HG02943 (cell line): ENCODE measurements around the gene ME1.
"Not testable (repeated sequence)": the region's sequence is repeated elsewhere in the genome, so short reads cannot be mapped to it uniquely, and the experiment has no call there.

Experiments used
- ATAC-seq: cut with Tn5 transposase; IDR thresholded peaks from one replicate; pipeline ENCODE4 v1.9.1; 2021; ENCODE audit warnings: mild to moderate bottlenecking, low read depth, moderate library complexity; ENCODE audit not compliant: unreplicated experiment

The ME1 gene

DNA sequence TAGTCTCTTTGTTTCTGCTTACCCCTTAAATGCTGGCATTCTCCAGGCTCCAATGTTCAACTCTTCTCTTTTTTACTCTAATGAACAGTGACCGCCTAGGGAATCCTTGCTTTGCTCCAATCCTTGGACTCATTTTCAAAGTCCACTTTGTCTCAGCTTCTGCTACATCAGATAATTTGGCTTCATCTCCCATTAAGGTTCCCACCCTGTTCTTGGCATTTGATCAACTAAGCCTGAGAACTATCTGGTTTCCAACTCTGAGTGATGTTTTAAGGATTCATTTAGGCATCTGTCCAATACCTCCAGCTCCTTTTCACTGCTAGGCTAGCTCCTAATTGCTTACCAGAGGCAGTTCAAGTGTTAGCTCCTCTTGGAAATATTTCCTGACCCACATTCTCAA, 64.9 kb downstream of the ME1 start:
- ATAC-seq = no peak

GRCh38 chr6:83362349-83362748, 68.5 kb downstream of the ME1 start:
- ATAC-seq = not testable (repeated sequence)

- no peak for ATAC-seq
Measured at GRCh38 chr6:83359638-83360037, 71.2 kb downstream of the ME1 start.

- no peak for ATAC-seq
Measured at GRCh38 chr6:83354747-83355146, 76.1 kb downstream of the ME1 start.

GRCh38 chr6:83352424-83353061, 78.3 kb downstream of the ME1 start:
- ATAC-seq = no peak

- ATAC-seq = no peak
Measured at GRCh38 chr6:83343121-83343520, 87.7 kb downstream of the ME1 start.

DNA sequence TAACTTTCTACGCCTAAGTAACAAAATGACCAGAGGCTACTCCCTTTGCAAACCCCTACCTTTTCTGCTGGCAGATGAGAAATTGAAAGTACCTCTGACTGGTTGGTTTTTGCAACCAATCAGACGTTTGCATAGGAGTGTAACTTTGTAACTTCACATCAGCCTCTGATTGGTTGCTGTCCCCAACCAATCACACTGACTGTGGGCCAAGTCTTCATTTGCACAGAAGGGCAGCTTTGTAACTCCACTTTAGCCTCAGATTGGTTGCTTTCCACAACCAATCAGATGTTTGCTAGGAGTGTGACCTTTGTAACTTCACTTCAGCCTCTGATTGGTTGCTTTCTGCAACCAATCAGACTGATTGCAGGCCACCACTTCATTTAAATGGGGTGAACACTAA, 89.1 kb downstream of the ME1 start:
- no peak for ATAC-seq

GRCh38 chr6:83333916-83334315, 96.9 kb downstream of the ME1 start:
- ATAC-seq = not testable (repeated sequence)

DNA sequence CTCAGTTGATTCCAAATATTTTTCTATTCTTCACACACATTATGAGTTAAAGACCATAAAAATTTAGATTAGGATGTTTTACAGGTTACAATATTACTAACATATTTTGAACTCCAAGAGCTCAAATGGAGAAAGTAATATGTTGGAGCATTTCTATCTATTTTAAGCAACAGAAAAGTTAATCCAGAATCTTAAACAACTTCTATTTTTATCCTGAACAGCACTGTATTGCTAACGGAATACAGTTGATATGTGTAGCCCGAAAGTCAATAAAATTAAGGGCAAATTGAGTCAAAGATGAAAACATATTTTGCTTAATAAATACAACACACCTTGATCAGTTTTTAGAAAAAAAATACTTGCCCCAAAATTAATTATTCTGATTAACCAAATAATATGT, 97.4 kb downstream of the ME1 start:
- ATAC-seq = no peak

- ATAC-seq = no peak
Measured at GRCh38 chr6:83314693-83315092, 116.2 kb downstream of the ME1 start.

DNA sequence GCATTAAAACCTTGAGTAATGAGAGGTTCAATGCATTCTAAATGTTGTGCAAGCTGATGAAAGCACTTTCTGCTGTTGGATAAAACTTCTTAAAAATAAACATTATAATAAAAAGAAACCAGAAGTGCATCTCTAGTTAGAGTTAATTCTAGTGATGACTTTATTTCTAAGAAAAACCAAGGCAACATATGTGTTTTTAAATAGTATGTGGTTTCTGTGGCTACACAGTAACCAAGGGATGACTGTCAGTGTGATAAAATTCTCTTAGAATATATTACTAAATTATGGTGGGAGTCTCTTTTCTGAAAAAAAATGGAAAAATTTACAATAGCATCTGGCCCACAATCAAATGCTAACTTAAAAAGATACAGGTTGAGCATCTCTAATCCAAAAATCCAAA, 117.0 kb downstream of the ME1 start:
- ATAC-seq = no peak

DNA sequence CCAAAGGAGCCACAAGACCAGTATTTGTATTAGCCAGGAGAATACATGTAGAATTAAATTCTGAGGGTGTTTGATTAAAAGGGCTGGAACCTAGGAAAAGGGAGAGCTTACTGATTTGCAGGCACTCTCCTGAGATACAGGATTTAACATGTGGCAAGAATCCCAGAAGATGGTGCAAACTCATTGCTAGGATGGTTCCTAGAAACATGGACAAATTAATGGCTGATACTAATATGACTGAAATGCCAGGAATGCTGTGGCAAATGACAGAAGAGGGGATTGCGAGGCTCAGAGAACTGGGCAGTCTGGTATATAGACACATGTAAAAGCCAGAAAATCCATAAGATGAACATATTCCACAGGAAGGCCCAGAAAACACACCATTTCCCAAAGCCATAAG, 119.6 kb downstream of the ME1 start:
- ATAC-seq = no peak

- no peak for ATAC-seq
Measured at GRCh38 chr6:83310046-83310445, 120.8 kb downstream of the ME1 start.

DNA sequence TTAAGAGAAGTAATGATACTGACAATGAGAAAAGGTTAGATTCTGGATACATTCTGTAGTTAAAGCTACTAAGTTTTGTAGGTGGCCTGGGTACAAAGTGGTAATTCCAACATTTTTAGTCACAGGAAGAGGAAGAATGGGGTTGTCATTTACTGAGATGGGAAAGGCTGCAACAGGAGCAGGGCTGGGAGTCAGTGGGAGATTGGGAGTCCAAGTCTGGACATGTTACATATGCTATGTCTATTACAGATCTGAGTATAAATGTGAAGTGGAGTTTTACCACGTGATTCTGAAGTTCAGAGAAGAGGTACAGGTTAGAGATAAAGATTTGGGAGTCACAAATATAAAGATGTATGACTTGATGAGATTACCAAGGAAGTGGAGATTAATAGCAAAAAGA, 121.5 kb downstream of the ME1 start:
- ATAC-seq = no peak

DNA sequence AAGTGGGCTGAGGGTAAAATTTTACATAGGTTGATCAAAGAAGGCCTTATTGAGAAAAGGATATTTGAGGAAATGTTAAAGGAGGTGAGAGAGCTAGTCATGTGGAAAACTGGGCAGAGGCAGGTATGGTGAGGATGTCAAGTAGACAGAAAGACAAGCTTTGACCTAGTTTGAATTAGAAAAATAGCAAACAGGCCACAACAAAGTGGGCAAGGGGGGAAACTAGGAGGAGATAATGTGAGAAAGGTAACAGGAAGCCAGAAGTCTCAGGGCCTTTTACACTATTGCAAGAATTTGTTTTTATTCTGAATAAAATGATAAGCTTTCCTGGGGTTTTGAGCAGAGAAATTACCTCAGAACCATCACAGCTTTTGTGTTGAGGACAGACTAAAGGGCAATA, 122.0 kb downstream of the ME1 start:
- no peak for ATAC-seq

GRCh38 chr6:83307849-83308248, 123.0 kb downstream of the ME1 start:
- no peak for ATAC-seq

GRCh38 chr6:83303426-83303825, 127.4 kb downstream of the ME1 start:
- ATAC-seq = no peak

DNA sequence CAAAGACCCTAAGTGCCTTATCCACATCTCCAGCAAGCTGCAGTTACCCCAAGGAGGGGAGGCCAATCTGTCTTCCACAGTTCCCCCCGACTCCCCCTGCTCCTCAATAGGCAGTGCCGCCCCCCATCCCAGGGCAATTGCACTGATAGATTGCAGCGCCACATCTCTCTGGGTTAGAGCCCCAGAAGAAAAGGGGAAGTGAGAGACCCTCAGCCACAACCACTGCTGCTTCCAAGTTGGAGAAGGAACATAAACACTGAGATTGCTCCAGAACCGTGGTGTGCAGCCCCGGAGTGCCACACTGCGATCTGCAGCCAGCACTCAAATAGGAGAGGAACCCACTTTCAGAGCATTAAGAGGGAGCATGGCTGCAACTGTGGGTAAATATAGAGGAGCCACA, 136.2 kb downstream of the ME1 start:
- no peak for ATAC-seq

GRCh38 chr6:83292900-83293843, 137.7 kb downstream of the ME1 start:
- no peak for ATAC-seq

DNA sequence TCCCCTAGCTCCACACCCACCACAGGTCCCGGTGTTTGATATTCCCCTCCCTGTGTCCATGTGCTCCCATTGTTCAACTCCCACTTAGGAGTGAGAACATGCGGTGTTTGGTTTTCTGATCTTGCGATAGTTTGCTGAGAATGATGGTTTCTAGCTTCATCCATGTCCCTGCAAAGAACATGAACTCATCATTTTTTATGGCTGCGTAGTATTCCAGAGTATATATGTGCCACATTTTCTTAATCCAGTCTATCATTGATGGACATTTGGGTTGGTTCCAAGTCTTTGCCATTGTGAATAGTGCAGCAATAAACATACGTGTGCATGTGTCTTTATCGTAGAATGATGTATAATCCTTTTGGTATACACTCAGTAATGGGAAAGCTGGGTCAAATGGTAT, 143.6 kb downstream of the ME1 start:
- ATAC-seq = not testable (repeated sequence)

- no peak for ATAC-seq
Measured at GRCh38 chr6:83285917-83286316, 144.9 kb downstream of the ME1 start.

DNA sequence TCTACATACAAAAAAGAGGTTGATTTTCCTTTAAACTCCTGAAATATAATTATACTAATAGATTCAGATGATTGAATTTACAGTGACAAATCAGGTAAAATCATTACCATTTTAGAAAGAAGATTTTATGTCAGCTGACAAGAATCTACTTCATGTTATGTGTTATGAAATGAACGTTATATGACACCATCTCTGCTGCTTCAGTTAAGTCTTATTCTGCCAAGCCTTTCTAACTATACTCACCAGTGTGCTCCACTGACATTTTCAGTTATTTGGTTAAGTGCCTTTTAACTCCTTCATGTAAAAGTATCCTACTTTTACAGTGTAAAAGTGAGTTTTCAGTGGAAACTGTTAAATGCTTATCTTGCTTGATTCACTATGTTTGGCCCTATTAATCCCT, 157.3 kb downstream of the ME1 start:
- ATAC-seq = no peak
